NCI-H1436 (cell line): ENCODE data around the gene BAHD1.
A peak's percentile ranks its signal among the peaks of the same experiment; 100 is the strongest.

ENCODE experiments used
- DNase-seq: peaks from one replicate; lab custom pipeline; 2025; lab: John Stamatoyannopoulos, UW

BAHD1 gene

GRCh38 chr15:40424483-40425115 lies 16.2 kb upstream of the BAHD1 start:
- DNase-seq, result no peak

GRCh38 chr15:40425681-40426080 lies 15.1 kb upstream of the BAHD1 start:
- no peak for DNase-seq

- DNase-seq, result no peak
These were observed 13.6 kb upstream of the BAHD1 start for GRCh38 chr15:40427188-40427587.

- DNase-seq, result no peak
These were observed 12.6 kb upstream of the BAHD1 start for GRCh38 chr15:40428185-40428584.

- DNase-seq, result no peak
These were observed 11.6 kb upstream of the BAHD1 start for GRCh38 chr15:40429068-40429710.

GRCh38 chr15:40430271-40430805 lies 10.4 kb upstream of the BAHD1 start:
- DNase-seq, result no peak

- DNase-seq, result no peak
These were observed 5.6 kb upstream of the BAHD1 start for GRCh38 chr15:40435023-40435709.

GRCh38 chr15:40435710-40436089 lies 5.1 kb upstream of the BAHD1 start:
- DNase-seq, result no peak

- peak; percentile 60 for DNase-seq
These were observed 4.4 kb upstream of the BAHD1 start for GRCh38 chr15:40436116-40436891.

GRCh38 chr15:40436892-40437751 lies 3.6 kb upstream of the BAHD1 start:
- DNase-seq, result no peak

- no peak for DNase-seq
These were observed 2.7 kb upstream of the BAHD1 start for GRCh38 chr15:40437752-40438687.

GRCh38 chr15:40438712-40439111 lies 2.0 kb upstream of the BAHD1 start:
- no peak for DNase-seq

- DNase-seq, result peak; percentile 9
These were observed 1.2 kb upstream of the BAHD1 start for GRCh38 chr15:40439461-40439959.

- no peak for DNase-seq
These were observed 602 bp upstream of the BAHD1 start for GRCh38 chr15:40439960-40440742.

- DNase-seq, result no peak
These were observed 1.1 kb downstream of the BAHD1 start for GRCh38 chr15:40441565-40442531.

- DNase-seq, result no peak
These were observed 2.5 kb downstream of the BAHD1 start for GRCh38 chr15:40443255-40443654.

- no peak for DNase-seq
These were observed 3.1 kb downstream of the BAHD1 start for GRCh38 chr15:40443846-40444245.

- no peak for DNase-seq
These were observed 4.0 kb downstream of the BAHD1 start for GRCh38 chr15:40444736-40445135.
